GM12878 (cell line): ENCODE data around the gene AAR2.

Source experiments
- NFYB ChIP-seq: IDR thresholded peaks from 2 replicates; pipeline ENCODE4 v1.6.1; 2011; ENCODE audit warnings: low read depth, mild to moderate bottlenecking, low read length, improper control_type of control experiment, moderate library complexity; ENCODE audit not compliant: insufficient read depth
- TBL1XR1 ChIP-seq: IDR thresholded peaks from 2 replicates; pipeline ENCODE4 v1.6.1; 2012; ENCODE audit warnings: low read depth, low read length, improper control_type of control experiment
- TF ChIP-seq, protein P1 (sequence below): IDR thresholded peaks from 2 replicates; pipeline ENCODE4 v1.6.1; 2012; ENCODE audit warnings: low read depth, low read length, improper control_type of control experiment
- TF ChIP-seq, protein P2 (sequence below): fragments of 450-650 bp; IDR thresholded peaks from 2 replicates; pipeline ENCODE4 v1.6.1; 2018; ENCODE audit warnings: borderline replicate concordance, mild to moderate bottlenecking; ENCODE audit not compliant: partially characterized antibody

GRCh38 chr20:36279776-36280175 lies 43.5 kb downstream of the AAR2 start:
- TF ChIP-seq, protein P1, sequence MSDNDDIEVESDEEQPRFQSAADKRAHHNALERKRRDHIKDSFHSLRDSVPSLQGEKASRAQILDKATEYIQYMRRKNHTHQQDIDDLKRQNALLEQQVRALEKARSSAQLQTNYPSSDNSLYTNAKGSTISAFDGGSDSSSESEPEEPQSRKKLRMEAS = no peak
- TF ChIP-seq NFYB (no peak), TBL1XR1 (no peak)
- TF ChIP-seq, protein P2, sequence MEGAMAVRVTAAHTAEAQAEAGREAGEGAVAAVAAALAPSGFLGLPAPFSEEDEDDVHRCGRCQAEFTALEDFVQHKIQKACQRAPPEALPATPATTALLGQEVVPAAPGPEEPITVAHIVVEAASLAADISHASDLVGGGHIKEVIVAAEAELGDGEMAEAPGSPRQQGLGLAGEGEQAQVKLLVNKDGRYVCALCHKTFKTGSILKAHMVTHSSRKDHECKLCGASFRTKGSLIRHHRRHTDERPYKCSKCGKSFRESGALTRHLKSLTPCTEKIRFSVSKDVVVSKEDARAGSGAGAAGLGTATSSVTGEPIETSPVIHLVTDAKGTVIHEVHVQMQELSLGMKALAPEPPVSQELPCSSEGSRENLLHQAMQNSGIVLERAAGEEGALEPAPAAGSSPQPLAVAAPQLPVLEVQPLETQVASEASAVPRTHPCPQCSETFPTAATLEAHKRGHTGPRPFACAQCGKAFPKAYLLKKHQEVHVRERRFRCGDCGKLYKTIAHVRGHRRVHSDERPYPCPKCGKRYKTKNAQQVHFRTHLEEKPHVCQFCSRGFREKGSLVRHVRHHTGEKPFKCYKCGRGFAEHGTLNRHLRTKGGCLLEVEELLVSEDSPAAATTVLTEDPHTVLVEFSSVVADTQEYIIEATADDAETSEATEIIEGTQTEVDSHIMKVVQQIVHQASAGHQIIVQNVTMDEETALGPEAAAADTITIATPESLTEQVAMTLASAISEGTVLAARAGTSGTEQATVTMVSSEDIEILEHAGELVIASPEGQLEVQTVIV = no peak
